T-helper 1 cell treated with Interleukin-12 subunit alpha and Interleukin-12 subunit beta and Interleukin-4 antibody, amounts not matched to agents 30 μg/mL and 1 μg/mL, for 36 hours (primary cell): Measurements from ENCODE around the gene CADM1.

Source experiments
- H3K27ac Mint-ChIP-seq: one replicate; pipeline ENCODE4 v1.8.0; 2021; ENCODE audit warnings: mild to moderate bottlenecking, mixed read lengths
- H3K27me3 Mint-ChIP-seq: one replicate; pipeline ENCODE4 v1.8.0; 2021; ENCODE audit warnings: low read depth, mixed read lengths
- H3K36me3 Mint-ChIP-seq: one replicate; pipeline ENCODE4 v1.8.0; 2021; ENCODE audit warnings: low read depth, mixed read lengths
- H3K4me1 Mint-ChIP-seq: one replicate; pipeline ENCODE4 v1.8.0; 2021; ENCODE audit warnings: low read depth, mixed read lengths
- H3K4me3 Mint-ChIP-seq: one replicate; pipeline ENCODE4 v1.8.0; 2021; ENCODE audit warnings: mild to moderate bottlenecking, moderate library complexity, mixed read lengths
- H3K9me3 Mint-ChIP-seq: one replicate; pipeline ENCODE4 v1.8.0; 2021; ENCODE audit warnings: mixed read lengths

Gene CADM1

GRCh38 chr11:115133475-115134209, 370.6 kb downstream of the CADM1 start:
- Mint-ChIP-seq H3K36me3 (no peaks in the 10 kb centered on the region), H3K9me3 (no peaks in the 10 kb centered on the region), H3K27me3 (no peaks in the 10 kb centered on the region), H3K27ac (no peak overlapping the region), H3K4me1 (no peaks in the 10 kb centered on the region), H3K4me3 (no peak overlapping the region)

- H3K27me3 Mint-ChIP-seq: no peaks in the 10 kb centered on the region
- H3K9me3 Mint-ChIP-seq: no peaks in the 10 kb centered on the region
- no peaks in the 10 kb centered on the region for H3K36me3 Mint-ChIP-seq
- no peak overlapping the region for H3K4me3 Mint-ChIP-seq
- H3K4me1 Mint-ChIP-seq: no peaks in the 10 kb centered on the region
- H3K27ac Mint-ChIP-seq: no peak overlapping the region
Observed at GRCh38 chr11:115132436-115133228, 371.6 kb downstream of the CADM1 start.

- no peak overlapping the region for H3K4me3 Mint-ChIP-seq
- no peaks in the 10 kb centered on the region for H3K9me3 Mint-ChIP-seq
- H3K36me3 Mint-ChIP-seq: no peaks in the 10 kb centered on the region
- no peak overlapping the region for H3K27ac Mint-ChIP-seq
- H3K27me3 Mint-ChIP-seq: no peaks in the 10 kb centered on the region
- H3K4me1 Mint-ChIP-seq: no peaks in the 10 kb centered on the region
Observed at GRCh38 chr11:115129473-115130289, 374.5 kb downstream of the CADM1 start.

GRCh38 chr11:115128226-115128625, 376.0 kb downstream of the CADM1 start:
- H3K36me3 Mint-ChIP-seq: no peaks in the 10 kb centered on the region
- no peak overlapping the region for H3K27ac Mint-ChIP-seq
- H3K4me3 Mint-ChIP-seq: no peak overlapping the region
- H3K27me3 Mint-ChIP-seq: no peaks in the 10 kb centered on the region
- no peaks in the 10 kb centered on the region for H3K9me3 Mint-ChIP-seq
- no peaks in the 10 kb centered on the region for H3K4me1 Mint-ChIP-seq

GRCh38 chr11:115127790-115128189, 376.4 kb downstream of the CADM1 start:
- Mint-ChIP-seq H3K27me3 (no peaks in the 10 kb centered on the region), H3K9me3 (no peaks in the 10 kb centered on the region), H3K4me1 (no peaks in the 10 kb centered on the region), H3K27ac (no peak overlapping the region), H3K4me3 (no peak overlapping the region), H3K36me3 (no peaks in the 10 kb centered on the region)

GRCh38 chr11:115126515-115127208, 377.6 kb downstream of the CADM1 start:
- no peaks in the 10 kb centered on the region for H3K27me3 Mint-ChIP-seq
- no peaks in the 10 kb centered on the region for H3K36me3 Mint-ChIP-seq
- no peaks in the 10 kb centered on the region for H3K9me3 Mint-ChIP-seq
- no peaks in the 10 kb centered on the region for H3K4me1 Mint-ChIP-seq
- H3K27ac Mint-ChIP-seq: no peak overlapping the region
- H3K4me3 Mint-ChIP-seq: no peak overlapping the region

- Mint-ChIP-seq H3K36me3 (no peaks in the 10 kb centered on the region), H3K27ac (no peak overlapping the region), H3K27me3 (no peaks in the 10 kb centered on the region), H3K4me1 (no peaks in the 10 kb centered on the region), H3K9me3 (no peaks in the 10 kb centered on the region), H3K4me3 (no peak overlapping the region)
Observed at GRCh38 chr11:115126092-115126491, 378.1 kb downstream of the CADM1 start.

GRCh38 chr11:115124786-115125185, 379.4 kb downstream of the CADM1 start:
- H3K4me3 Mint-ChIP-seq: no peak overlapping the region
- no peaks in the 10 kb centered on the region for H3K4me1 Mint-ChIP-seq
- no peaks in the 10 kb centered on the region for H3K9me3 Mint-ChIP-seq
- H3K27ac Mint-ChIP-seq: no peak overlapping the region
- no peaks in the 10 kb centered on the region for H3K27me3 Mint-ChIP-seq
- H3K36me3 Mint-ChIP-seq: no peaks in the 10 kb centered on the region

GRCh38 chr11:115123641-115124040, 380.6 kb downstream of the CADM1 start:
- no peak overlapping the region for H3K27ac Mint-ChIP-seq
- H3K4me3 Mint-ChIP-seq: no peak overlapping the region
- H3K9me3 Mint-ChIP-seq: no peaks in the 10 kb centered on the region
- no peaks in the 10 kb centered on the region for H3K36me3 Mint-ChIP-seq
- no peaks in the 10 kb centered on the region for H3K27me3 Mint-ChIP-seq
- H3K4me1 Mint-ChIP-seq: no peaks in the 10 kb centered on the region

- Mint-ChIP-seq H3K27ac (no peak overlapping the region), H3K27me3 (no peaks in the 10 kb centered on the region), H3K36me3 (no peaks in the 10 kb centered on the region), H3K4me3 (no peak overlapping the region), H3K4me1 (no peaks in the 10 kb centered on the region), H3K9me3 (no peaks in the 10 kb centered on the region)
Observed at GRCh38 chr11:115122274-115122673, 381.9 kb downstream of the CADM1 start.
